Upper lobe of left lung (tissue), 4 donors: ENCODE measurements around the gene GATAD1.

Experiments used
- EP300 ChIP-seq, 4 donors: sonication (generic); formaldehyde crosslinking; IDR thresholded peaks; one replicate each; pipeline ENCODE4 v1.5.1; 2017; ENCODE audit warnings: antibody characterized with exemption in 4 of 4, control low read depth in 2 of 4
- POLR2A ChIP-seq, 4 donors: fragments of 450-650 bp; IDR thresholded peaks; one replicate each; pipeline ENCODE4 v1.5.1; 2016 to 2017; ENCODE audit warnings: antibody characterized with exemption in 4 of 4, mild to moderate bottlenecking in 2 of 4
- POLR2AphosphoS5 ChIP-seq, 2 donors: sonication (generic); formaldehyde crosslinking; IDR thresholded peaks; one replicate each; pipeline ENCODE4 v1.5.1; 2017; ENCODE audit warnings: antibody characterized with exemption in 2 of 2
- TF ChIP-seq, protein P1 (sequence below), 6 experiments: fragments of 450-650 bp in 4 of 6; fragments of 200-600 bp in 2 of 6; sonication (generic) in 2 of 6; IDR thresholded peaks; one replicate each; pipeline ENCODE4 v1.5.1; 2016 to 2019; ENCODE audit warnings: antibody characterized with exemption in 6 of 6

DNA sequence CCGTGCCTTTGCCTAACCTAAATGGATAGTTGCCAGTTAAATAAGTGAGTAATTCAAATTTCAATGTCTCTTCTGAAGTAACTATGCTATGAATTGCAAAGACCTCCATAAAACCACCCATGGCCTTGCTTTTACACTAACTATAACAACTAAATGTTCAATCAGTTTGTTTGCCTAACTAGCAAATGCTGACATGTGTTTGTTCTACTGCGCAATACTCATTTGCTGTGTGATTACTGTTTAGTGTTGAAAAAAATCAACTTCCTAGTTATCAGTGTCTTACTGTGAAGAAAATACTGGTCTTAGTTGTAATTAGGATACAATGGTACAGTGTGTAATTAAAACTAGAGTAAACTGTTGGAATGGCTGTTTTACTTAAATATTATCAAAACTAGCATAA lies 47.3 kb upstream of the GATAD1 start:
- TF ChIP-seq POLR2A (IDR thresholded peaks at IDR 0.05) (no peak), POLR2AphosphoS5 (IDR thresholded peaks at IDR 0.05) (no peak), EP300 (IDR thresholded peaks at IDR 0.05) (no peak)
- TF ChIP-seq, protein P1, sequence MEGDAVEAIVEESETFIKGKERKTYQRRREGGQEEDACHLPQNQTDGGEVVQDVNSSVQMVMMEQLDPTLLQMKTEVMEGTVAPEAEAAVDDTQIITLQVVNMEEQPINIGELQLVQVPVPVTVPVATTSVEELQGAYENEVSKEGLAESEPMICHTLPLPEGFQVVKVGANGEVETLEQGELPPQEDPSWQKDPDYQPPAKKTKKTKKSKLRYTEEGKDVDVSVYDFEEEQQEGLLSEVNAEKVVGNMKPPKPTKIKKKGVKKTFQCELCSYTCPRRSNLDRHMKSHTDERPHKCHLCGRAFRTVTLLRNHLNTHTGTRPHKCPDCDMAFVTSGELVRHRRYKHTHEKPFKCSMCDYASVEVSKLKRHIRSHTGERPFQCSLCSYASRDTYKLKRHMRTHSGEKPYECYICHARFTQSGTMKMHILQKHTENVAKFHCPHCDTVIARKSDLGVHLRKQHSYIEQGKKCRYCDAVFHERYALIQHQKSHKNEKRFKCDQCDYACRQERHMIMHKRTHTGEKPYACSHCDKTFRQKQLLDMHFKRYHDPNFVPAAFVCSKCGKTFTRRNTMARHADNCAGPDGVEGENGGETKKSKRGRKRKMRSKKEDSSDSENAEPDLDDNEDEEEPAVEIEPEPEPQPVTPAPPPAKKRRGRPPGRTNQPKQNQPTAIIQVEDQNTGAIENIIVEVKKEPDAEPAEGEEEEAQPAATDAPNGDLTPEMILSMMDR (IDR thresholded peaks at IDR 0.05) = no peak
